ENCODE measurements around the gene FCAR. TPM values are rescaled to one million over a fixed set of nuclear protein-coding genes. Genes with fewer than 3 reads are reported as not detected.
"Not testable (repeated sequence)": the region's sequence is repeated elsewhere in the genome, so short reads cannot be mapped to it uniquely, and the experiment has no call there.

FCAR gene
- not detected in 2 replicates for total RNA-seq
- polyA plus RNA-seq: not detected in 2 replicates

- H3K4me1 ChIP-seq (ENCODE audit: low read depth): no peaks in the 10 kb centered on the region
- TF ChIP-seq, protein P1, sequence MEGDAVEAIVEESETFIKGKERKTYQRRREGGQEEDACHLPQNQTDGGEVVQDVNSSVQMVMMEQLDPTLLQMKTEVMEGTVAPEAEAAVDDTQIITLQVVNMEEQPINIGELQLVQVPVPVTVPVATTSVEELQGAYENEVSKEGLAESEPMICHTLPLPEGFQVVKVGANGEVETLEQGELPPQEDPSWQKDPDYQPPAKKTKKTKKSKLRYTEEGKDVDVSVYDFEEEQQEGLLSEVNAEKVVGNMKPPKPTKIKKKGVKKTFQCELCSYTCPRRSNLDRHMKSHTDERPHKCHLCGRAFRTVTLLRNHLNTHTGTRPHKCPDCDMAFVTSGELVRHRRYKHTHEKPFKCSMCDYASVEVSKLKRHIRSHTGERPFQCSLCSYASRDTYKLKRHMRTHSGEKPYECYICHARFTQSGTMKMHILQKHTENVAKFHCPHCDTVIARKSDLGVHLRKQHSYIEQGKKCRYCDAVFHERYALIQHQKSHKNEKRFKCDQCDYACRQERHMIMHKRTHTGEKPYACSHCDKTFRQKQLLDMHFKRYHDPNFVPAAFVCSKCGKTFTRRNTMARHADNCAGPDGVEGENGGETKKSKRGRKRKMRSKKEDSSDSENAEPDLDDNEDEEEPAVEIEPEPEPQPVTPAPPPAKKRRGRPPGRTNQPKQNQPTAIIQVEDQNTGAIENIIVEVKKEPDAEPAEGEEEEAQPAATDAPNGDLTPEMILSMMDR (IDR thresholded peaks at IDR 0.05; ENCODE audit: low read depth, low read length): no peak
- no peaks in the 10 kb centered on the region for H3K9me3 ChIP-seq (ENCODE audit: low read depth)
- H3K27ac ChIP-seq: no peak within 1 kb of the TSS
- no peaks in the 10 kb centered on the region for H3K27me3 ChIP-seq
- H3K36me3 ChIP-seq: no peaks in the 10 kb centered on the region
- DNase-seq (ENCODE audit: low read depth in 1 of 2, low spot score in 1 of 2): no peak
- no peak within 1 kb of the TSS for H3K4me3 ChIP-seq
These were observed at the start of gene FCAR for GRCh38 chr19:54873990-54874389. Gene FCAR, plus strand, starts transcription at chr19:54874235. Its CDS starts 55 bp downstream, at chr19:54874290.

DNA sequence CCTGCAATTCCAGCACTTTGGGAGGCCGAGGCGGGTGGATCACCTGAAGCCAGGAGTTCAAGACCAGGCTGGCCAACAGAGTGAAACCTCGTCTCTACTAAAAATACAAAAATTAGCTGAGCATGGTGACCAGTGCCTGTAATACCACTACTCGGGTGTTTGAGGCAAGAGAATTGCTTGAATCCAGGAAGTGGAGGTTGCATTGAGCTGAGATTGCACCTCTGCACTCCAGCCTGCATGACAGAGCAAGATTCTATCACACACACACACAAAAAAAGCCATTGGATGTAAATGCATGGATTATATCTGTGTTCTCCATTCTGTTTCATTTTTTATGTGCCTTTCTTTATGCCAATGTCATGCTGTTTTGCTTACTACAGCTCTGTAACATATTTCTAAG, 49.6 kb upstream of the FCAR start:
- H3K9me3 ChIP-seq (ENCODE audit: low read depth); H3K27ac ChIP-seq; H3K27me3 ChIP-seq; H3K4me1 ChIP-seq (ENCODE audit: low read depth); DNase-seq (ENCODE audit: low read depth in 1 of 2, low spot score in 1 of 2); H3K4me3 ChIP-seq; H3K36me3 ChIP-seq: not testable (repeated sequence)

- H3K27ac ChIP-seq; H3K27me3 ChIP-seq; H3K4me3 ChIP-seq; H3K36me3 ChIP-seq; H3K4me1 ChIP-seq (ENCODE audit: low read depth); DNase-seq (ENCODE audit: low read depth in 1 of 2, low spot score in 1 of 2); H3K9me3 ChIP-seq (ENCODE audit: low read depth): not testable (repeated sequence)
These were observed 48.7 kb upstream of the FCAR start for GRCh38 chr19:54825326-54825725.

GRCh38 chr19:54828064-54828463, 46.0 kb upstream of the FCAR start:
- not testable (repeated sequence) for DNase-seq (ENCODE audit: low read depth in 1 of 2, low spot score in 1 of 2); H3K9me3 ChIP-seq (ENCODE audit: low read depth); H3K27me3 ChIP-seq; H3K4me1 ChIP-seq (ENCODE audit: low read depth); H3K36me3 ChIP-seq; H3K4me3 ChIP-seq; H3K27ac ChIP-seq

- not testable (repeated sequence) for H3K36me3 ChIP-seq; H3K27ac ChIP-seq; DNase-seq (ENCODE audit: low read depth in 1 of 2, low spot score in 1 of 2); H3K27me3 ChIP-seq; H3K4me3 ChIP-seq; H3K9me3 ChIP-seq (ENCODE audit: low read depth); H3K4me1 ChIP-seq (ENCODE audit: low read depth)
These were observed 41.5 kb upstream of the FCAR start, which contains the start of gene KIR2DS4 for GRCh38 chr19:54832496-54832895. Gene KIR2DS4, plus strand, starts transcription at chr19:54832676.

GRCh38 chr19:54835126-54835525, 38.9 kb upstream of the FCAR start:
- H3K36me3 ChIP-seq; H3K27me3 ChIP-seq; DNase-seq (ENCODE audit: low read depth in 1 of 2, low spot score in 1 of 2); H3K4me3 ChIP-seq; H3K9me3 ChIP-seq (ENCODE audit: low read depth); H3K27ac ChIP-seq; H3K4me1 ChIP-seq (ENCODE audit: low read depth): not testable (repeated sequence)

GRCh38 chr19:54837522-54837921, 36.5 kb upstream of the FCAR start:
- H3K36me3 ChIP-seq; H3K9me3 ChIP-seq (ENCODE audit: low read depth); DNase-seq (ENCODE audit: low read depth in 1 of 2, low spot score in 1 of 2); H3K4me3 ChIP-seq; H3K27ac ChIP-seq; H3K27me3 ChIP-seq; H3K4me1 ChIP-seq (ENCODE audit: low read depth): not testable (repeated sequence)

GRCh38 chr19:54843171-54843570, 30.9 kb upstream of the FCAR start:
- H3K27ac ChIP-seq; H3K4me3 ChIP-seq; H3K9me3 ChIP-seq (ENCODE audit: low read depth); H3K27me3 ChIP-seq; H3K36me3 ChIP-seq; H3K4me1 ChIP-seq (ENCODE audit: low read depth); DNase-seq (ENCODE audit: low read depth in 1 of 2, low spot score in 1 of 2): not testable (repeated sequence)

DNA sequence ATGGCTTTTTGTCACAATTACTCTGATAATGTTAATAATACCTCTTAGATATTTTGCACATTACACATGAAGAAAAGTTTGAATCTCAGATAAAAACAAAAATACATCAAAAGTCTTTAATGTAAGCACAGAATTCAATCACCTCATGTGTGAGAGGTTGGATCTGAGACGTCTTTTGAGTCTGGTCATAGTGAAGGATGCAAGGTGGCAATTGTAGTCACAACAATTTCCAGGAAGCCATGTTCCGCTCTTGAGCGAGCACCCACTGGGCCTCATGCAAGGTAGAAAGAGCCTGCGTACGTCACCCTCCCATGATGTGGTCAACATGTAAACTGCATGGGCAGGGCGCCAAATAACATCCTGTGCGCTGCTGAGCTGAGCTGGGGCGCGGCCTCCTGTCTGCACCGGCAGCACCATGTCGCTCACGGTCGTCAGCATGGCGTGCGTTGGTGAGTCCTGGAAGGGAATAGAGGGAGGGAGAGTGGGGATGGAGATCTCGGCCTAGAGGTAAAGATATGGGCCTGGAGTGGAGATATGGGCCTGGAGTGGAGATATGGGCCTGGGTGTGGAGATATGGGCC, 23.9 kb upstream of the FCAR start, which contains the start of gene KIR3DL2:
TSS of gene KIR3DL2 (plus strand) at position 383 of the 580 bp plus-strand sequence. CDS start at position 416, 33 bp downstream.
- H3K9me3 ChIP-seq (ENCODE audit: low read depth); H3K4me3 ChIP-seq; H3K36me3 ChIP-seq; H3K27me3 ChIP-seq; H3K27ac ChIP-seq; DNase-seq (ENCODE audit: low read depth in 1 of 2, low spot score in 1 of 2); H3K4me1 ChIP-seq (ENCODE audit: low read depth): not testable (repeated sequence)

GRCh38 chr19:54850930-54851329, 23.1 kb upstream of the FCAR start:
- Histone ChIP-seq H3K27ac (no peak overlapping the region), H3K4me3 (no peak overlapping the region), H3K4me1 (ENCODE audit: low read depth) (no peaks in the 10 kb centered on the region), H3K9me3 (ENCODE audit: low read depth) (no peaks in the 10 kb centered on the region), H3K36me3 (no peaks in the 10 kb centered on the region), H3K27me3 (no peaks in the 10 kb centered on the region)
- no peak for DNase-seq (ENCODE audit: low read depth in 1 of 2, low spot score in 1 of 2)
- TF ChIP-seq, protein P1 (IDR thresholded peaks at IDR 0.05; ENCODE audit: low read depth, low read length): no peak
